ENCODE results near the gene NELFB. TPM values are rescaled to one million over a fixed set of nuclear protein-coding genes. Genes with fewer than 3 reads are reported as not detected.
"Not testable (repeated sequence)": the region's sequence is repeated elsewhere in the genome, so short reads cannot be mapped to it uniquely, and the experiment has no call there.

Gene NELFB
- total RNA-seq, 4 donors from 2014 or later: 26.1 to 41.4 (median 35.2) TPM

DNA sequence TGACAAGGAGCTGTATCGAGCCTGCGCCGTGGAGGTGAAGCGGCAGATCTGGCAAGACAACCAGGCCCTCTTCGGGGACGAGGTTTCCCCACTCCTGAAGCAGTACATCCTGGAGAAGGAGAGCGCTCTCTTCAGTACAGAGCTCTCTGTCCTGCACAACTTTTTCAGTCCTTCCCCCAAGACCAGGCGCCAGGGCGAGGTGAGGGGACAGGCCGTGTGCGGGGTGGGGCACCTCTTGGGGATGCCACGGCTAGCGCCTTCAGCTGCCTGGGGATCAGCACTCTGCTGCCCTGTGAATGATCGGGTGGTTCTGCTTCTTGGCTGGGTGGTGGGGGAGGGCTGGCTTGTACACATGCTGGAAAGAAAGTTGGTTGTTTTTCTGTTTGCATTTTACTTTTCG, 1.7 kb downstream of the NELFB start:
- 92 to 93% methylated on average over 11 to 15 of the region's 15 CpGs for WGBS, 2 donors
- no peak overlapping the region for H3K27ac ChIP-seq
- no peaks in the 10 kb centered on the region for H3K27me3 ChIP-seq

DNA sequence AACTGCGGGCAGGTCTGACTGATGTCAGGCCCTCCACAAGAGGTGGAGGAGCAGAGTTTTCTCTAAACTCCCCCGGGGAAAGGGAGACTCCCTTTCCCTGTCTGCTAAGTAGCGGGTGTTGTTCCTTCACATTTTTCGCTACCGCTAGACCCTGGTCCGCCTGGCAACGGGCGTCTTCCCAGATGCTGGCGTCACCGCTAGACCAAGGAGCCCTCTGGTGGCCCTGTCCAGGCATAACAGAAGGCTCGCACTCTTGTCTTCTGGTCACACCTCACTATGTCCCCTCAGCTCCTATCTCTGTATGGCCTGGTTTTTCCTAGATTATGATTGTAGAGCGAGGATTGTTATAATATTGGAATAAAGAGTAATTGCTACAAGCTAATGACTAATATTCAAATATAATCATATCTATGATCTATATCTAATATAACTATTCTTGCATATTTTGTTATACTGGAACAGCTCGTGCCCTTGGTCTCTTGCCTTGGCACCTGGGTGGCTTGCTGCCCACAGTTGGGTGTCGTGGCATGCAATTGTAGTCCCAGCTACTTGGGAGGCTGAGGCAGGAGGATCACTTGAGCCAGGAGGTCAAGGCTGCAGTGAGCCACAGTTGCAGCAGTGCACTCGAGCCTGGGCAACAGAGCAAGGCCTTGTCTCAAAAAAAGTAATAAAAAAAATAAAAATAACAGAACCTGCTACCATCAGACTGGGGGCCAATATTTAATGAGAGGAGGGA, 7.2 kb downstream of the NELFB start:
- H3K27me3 ChIP-seq; H3K27ac ChIP-seq; H3K4me1 ChIP-seq; DNase-seq; H3K9me3 ChIP-seq; H3K4me3 ChIP-seq; intact Hi-C loops (cut with DNase I): not testable (repeated sequence)
- TF ChIP-seq, protein P1, sequence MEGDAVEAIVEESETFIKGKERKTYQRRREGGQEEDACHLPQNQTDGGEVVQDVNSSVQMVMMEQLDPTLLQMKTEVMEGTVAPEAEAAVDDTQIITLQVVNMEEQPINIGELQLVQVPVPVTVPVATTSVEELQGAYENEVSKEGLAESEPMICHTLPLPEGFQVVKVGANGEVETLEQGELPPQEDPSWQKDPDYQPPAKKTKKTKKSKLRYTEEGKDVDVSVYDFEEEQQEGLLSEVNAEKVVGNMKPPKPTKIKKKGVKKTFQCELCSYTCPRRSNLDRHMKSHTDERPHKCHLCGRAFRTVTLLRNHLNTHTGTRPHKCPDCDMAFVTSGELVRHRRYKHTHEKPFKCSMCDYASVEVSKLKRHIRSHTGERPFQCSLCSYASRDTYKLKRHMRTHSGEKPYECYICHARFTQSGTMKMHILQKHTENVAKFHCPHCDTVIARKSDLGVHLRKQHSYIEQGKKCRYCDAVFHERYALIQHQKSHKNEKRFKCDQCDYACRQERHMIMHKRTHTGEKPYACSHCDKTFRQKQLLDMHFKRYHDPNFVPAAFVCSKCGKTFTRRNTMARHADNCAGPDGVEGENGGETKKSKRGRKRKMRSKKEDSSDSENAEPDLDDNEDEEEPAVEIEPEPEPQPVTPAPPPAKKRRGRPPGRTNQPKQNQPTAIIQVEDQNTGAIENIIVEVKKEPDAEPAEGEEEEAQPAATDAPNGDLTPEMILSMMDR (IDR thresholded peaks at IDR 0.05): peak; percentile 10 to 52 (median 34)
- H3K36me3 ChIP-seq: peaks cover 23 to 85% (median 28%) of the 10 kb centered on the region in 3 donors
- 33 to 46% methylated on average over 15 of the region's 15 CpGs for WGBS, 2 donors

More for the DNA sequence above, 1.7 kb downstream of the NELFB start:
- TF ChIP-seq POLR2A (IDR thresholded peaks at IDR 0.05): no peak
- TF ChIP-seq, protein P1 (IDR thresholded peaks at IDR 0.05): no peak
- Histone ChIP-seq H3K36me3 (peaks cover 4 to 50% (median 7%) of the 10 kb centered on the region in 3 donors), H3K4me1 (peaks cover 18 to 40% (median 23%) of the 10 kb centered on the region in 3 donors), H3K4me3 (peak overlapping the region in 1 of 4 donors; percentile 99), H3K9me3 (no peaks in the 10 kb centered on the region)
- no peak for DNase-seq
- intact Hi-C loops (cut with DNase I): no loop called here

DNA sequence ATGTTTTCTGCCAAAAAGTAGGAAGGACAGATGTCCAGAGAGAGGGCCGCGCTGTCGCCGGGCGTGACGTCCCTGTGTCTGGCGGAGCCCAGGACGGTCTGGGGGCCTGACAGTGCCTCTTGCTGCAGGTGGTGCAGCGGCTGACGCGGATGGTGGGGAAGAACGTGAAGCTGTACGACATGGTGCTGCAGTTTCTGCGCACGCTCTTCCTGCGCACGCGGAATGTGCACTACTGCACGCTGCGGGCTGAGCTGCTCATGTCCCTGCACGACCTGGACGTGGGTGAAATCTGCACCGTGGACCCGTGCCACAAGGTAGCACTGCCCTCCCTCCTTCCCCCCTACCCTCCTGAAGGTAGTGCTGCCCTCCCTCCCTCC, 7.8 kb downstream of the NELFB start:
- DNase-seq: no peak
- Histone ChIP-seq H3K36me3 (peaks cover 23 to 85% (median 28%) of the 10 kb centered on the region in 3 donors), H3K27ac (no peak overlapping the region), H3K4me1 (peaks cover 0 to 5% (median 0%) of the 10 kb centered on the region in 3 donors), H3K4me3 (no peak overlapping the region), H3K9me3 (no peaks in the 10 kb centered on the region), H3K27me3 (no peaks in the 10 kb centered on the region)
- intact Hi-C loops (cut with DNase I): no loop called here
- no peak for TF ChIP-seq POLR2A (IDR thresholded peaks at IDR 0.05)
- TF ChIP-seq, protein P1 (IDR thresholded peaks at IDR 0.05): no peak
- 83 to 85% methylated on average over 8 to 23 of the region's 24 CpGs for WGBS, 2 donors

DNA sequence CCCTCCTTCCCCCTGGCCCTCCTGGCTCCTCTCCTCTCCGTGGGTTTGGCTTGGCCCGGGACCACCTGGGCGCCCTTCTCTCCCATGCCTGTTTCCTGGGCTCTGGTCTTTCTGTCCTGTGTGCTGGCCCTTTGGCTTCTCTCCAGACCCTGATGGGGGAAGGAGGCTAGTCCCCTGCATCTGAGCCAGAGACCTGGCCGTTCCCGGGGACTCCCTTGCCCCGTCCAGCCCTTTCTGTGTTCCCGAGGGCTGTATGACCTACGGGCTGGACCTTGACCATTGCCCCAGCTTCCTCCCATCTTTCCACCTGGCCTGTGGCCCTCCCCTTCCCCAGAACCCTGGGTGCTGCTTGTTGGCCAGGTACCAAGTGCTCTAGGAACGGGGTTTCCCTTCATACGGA, 8.4 kb downstream of the NELFB start:
- H3K4me3 ChIP-seq: no peak overlapping the region
- no peak for TF ChIP-seq POLR2A (IDR thresholded peaks at IDR 0.05)
- TF ChIP-seq, protein P1 (IDR thresholded peaks at IDR 0.05): no peak
- 84% methylated on average over 9 of the region's 10 CpGs; no CpG with 5 or more reads in 1 of the 2 donors for WGBS, 2 donors
- H3K4me1 ChIP-seq: peaks cover 0 to 11% (median 0%) of the 10 kb centered on the region in 3 donors
- DNase-seq: no peak
- no peak overlapping the region for H3K27ac ChIP-seq
- H3K36me3 ChIP-seq: peaks cover 23 to 85% (median 28%) of the 10 kb centered on the region in 3 donors
- intact Hi-C loops (cut with DNase I): no loop called here
- H3K9me3 ChIP-seq: no peaks in the 10 kb centered on the region
- no peaks in the 10 kb centered on the region for H3K27me3 ChIP-seq

DNA sequence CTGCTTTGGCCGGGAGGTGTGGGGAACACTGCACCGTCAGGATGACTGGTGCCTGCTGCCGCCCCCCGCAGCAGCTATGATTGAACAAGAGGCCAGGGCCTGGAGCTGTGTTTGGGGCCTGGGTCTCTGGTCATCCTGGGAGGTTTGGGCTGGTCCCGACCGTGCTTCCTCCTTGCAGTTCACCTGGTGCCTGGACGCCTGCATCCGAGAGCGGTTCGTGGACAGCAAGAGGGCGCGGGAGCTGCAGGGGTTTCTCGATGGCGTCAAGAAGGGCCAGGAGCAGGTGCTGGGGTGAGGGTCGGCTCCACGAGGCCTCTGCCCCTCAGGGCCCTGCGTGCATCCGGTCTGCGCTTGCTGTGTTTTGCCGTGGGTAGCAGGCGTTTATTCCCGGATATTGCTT, 8.9 kb downstream of the NELFB start:
- peaks cover 23 to 85% (median 28%) of the 10 kb centered on the region in 3 donors for H3K36me3 ChIP-seq
- peaks cover 0 to 17% (median 4%) of the 10 kb centered on the region in 3 donors for H3K4me1 ChIP-seq
- TF ChIP-seq, protein P1 (IDR thresholded peaks at IDR 0.05): no peak
- no peak for TF ChIP-seq POLR2A (IDR thresholded peaks at IDR 0.05)
- H3K4me3 ChIP-seq: no peak overlapping the region
- H3K9me3 ChIP-seq: no peaks in the 10 kb centered on the region
- intact Hi-C loops (cut with DNase I): no loop called here
- DNase-seq: no peak
- H3K27me3 ChIP-seq: no peaks in the 10 kb centered on the region
- WGBS, 2 donors: 92 to 96% methylated on average over 8 to 14 of the region's 22 CpGs
- no peak overlapping the region for H3K27ac ChIP-seq
